Right lobe of liver (tissue), 4 donors: Measurements from ENCODE around the gene PTEN.

Source experiments
- POLR2A ChIP-seq: fragments of 450-650 bp; IDR thresholded peaks from one replicate; pipeline ENCODE4 v1.6.1; 2017; ENCODE audit warnings: antibody characterized with exemption, mild to moderate bottlenecking
- TF ChIP-seq, protein P1 (sequence below), 4 donors: fragments of 200-600 bp in 3 of 4; fragments of 450-650 bp in 1 of 4; IDR thresholded peaks; one replicate each; pipeline versions ENCODE4 v1.5.1 to v1.8.0; 2016 to 2022; ENCODE audit warnings: antibody characterized with exemption in 4 of 4, mild to moderate bottlenecking in 2 of 4
- donor health status: DM: no; HTN: no; CAD: no.
- donor health status: DM: no; HTN: no; CAD: no.
- donor health status: DM: no; HTN: yes; CAD: no.

GRCh38 chr10:87961314-87961713, 97.9 kb downstream of the PTEN start:
- TF ChIP-seq, protein P1, sequence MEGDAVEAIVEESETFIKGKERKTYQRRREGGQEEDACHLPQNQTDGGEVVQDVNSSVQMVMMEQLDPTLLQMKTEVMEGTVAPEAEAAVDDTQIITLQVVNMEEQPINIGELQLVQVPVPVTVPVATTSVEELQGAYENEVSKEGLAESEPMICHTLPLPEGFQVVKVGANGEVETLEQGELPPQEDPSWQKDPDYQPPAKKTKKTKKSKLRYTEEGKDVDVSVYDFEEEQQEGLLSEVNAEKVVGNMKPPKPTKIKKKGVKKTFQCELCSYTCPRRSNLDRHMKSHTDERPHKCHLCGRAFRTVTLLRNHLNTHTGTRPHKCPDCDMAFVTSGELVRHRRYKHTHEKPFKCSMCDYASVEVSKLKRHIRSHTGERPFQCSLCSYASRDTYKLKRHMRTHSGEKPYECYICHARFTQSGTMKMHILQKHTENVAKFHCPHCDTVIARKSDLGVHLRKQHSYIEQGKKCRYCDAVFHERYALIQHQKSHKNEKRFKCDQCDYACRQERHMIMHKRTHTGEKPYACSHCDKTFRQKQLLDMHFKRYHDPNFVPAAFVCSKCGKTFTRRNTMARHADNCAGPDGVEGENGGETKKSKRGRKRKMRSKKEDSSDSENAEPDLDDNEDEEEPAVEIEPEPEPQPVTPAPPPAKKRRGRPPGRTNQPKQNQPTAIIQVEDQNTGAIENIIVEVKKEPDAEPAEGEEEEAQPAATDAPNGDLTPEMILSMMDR (IDR thresholded peaks at IDR 0.05), result no peak
- TF ChIP-seq POLR2A, result no peak
